ENCODE data around the gene NINJ1.

GRCh38 chr9:93082841-93083411 lies 51.1 kb downstream of the NINJ1 start:
- TF ChIP-seq CTCF (IDR thresholded peaks at IDR 0.05) = no peak
- no peak for TF ChIP-seq EP300 (IDR thresholded peaks at IDR 0.05)
- no peak for TF ChIP-seq POLR2A (IDR thresholded peaks at IDR 0.05)
